NCI-H446 treated with DMSO at 0.1 percent for 48 hours (cell line): Measurements from ENCODE around the gene ACSL1.
"Not testable (repeated sequence)": the region's sequence is repeated elsewhere in the genome, so short reads cannot be mapped to it uniquely, and the experiment has no call there.

Experiments
- DNase-seq: peaks from one replicate; lab custom pipeline; 2025; lab: John Stamatoyannopoulos, UW

The ACSL1 gene

GRCh38 chr4:184787766-184788503 lies 37.8 kb downstream of the ACSL1 start:
- DNase-seq: no peak

- DNase-seq: no peak
These were observed 40.0 kb downstream of the ACSL1 start for GRCh38 chr4:184785813-184786212.

GRCh38 chr4:184784628-184785257 lies 41.0 kb downstream of the ACSL1 start:
- DNase-seq: peak; percentile 78

- DNase-seq: no peak
These were observed 42.9 kb downstream of the ACSL1 start for GRCh38 chr4:184782731-184783373.

GRCh38 chr4:184779160-184779559 lies 46.6 kb downstream of the ACSL1 start:
- DNase-seq: not testable (repeated sequence)

GRCh38 chr4:184778325-184778724 lies 47.4 kb downstream of the ACSL1 start:
- no peak for DNase-seq

- no peak for DNase-seq
These were observed 48.9 kb downstream of the ACSL1 start for GRCh38 chr4:184776821-184777220.

GRCh38 chr4:184775854-184776555 lies 49.8 kb downstream of the ACSL1 start:
- DNase-seq: no peak

GRCh38 chr4:184774152-184774551 lies 51.6 kb downstream of the ACSL1 start:
- DNase-seq: no peak

GRCh38 chr4:184771416-184771815 lies 54.4 kb downstream of the ACSL1 start:
- no peak for DNase-seq

- DNase-seq: no peak
These were observed 56.5 kb downstream of the ACSL1 start for GRCh38 chr4:184769141-184769765.

- no peak for DNase-seq
These were observed 57.5 kb downstream of the ACSL1 start for GRCh38 chr4:184768296-184768695.

- no peak for DNase-seq
These were observed 59.3 kb downstream of the ACSL1 start for GRCh38 chr4:184766446-184766845.

- DNase-seq: no peak
These were observed 60.1 kb downstream of the ACSL1 start for GRCh38 chr4:184765473-184766340.

GRCh38 chr4:184764601-184765000 lies 61.2 kb downstream of the ACSL1 start:
- no peak for DNase-seq

- no peak for DNase-seq
These were observed 62.5 kb downstream of the ACSL1 start for GRCh38 chr4:184763150-184763780.

- DNase-seq: no peak
These were observed 63.7 kb downstream of the ACSL1 start for GRCh38 chr4:184762100-184762499.

- DNase-seq: no peak
These were observed 65.1 kb downstream of the ACSL1 start for GRCh38 chr4:184760681-184761080.

- no peak for DNase-seq
These were observed 68.0 kb downstream of the ACSL1 start for GRCh38 chr4:184757810-184758209.

- no peak for DNase-seq
These were observed 69.4 kb downstream of the ACSL1 start for GRCh38 chr4:184756399-184756798.

GRCh38 chr4:184755278-184755677 lies 70.5 kb downstream of the ACSL1 start:
- no peak for DNase-seq
